K562 (cell line): ENCODE measurements around the gene HS6ST1. TPM values are rescaled to one million over a fixed set of nuclear protein-coding genes. Genes with fewer than 3 reads are reported as not detected.

Experiments
- CREM ChIP-seq: IDR thresholded peaks from 2 replicates; pipeline ENCODE4 v1.6.1; 2014; ENCODE audit warnings: antibody characterized with exemption, low read depth
- CXXC5 ChIP-seq: fragments of 250-450 bp; sonication (Bioruptor Pico); IDR thresholded peaks from 2 replicates; pipeline ENCODE4 v1.8.0; 2022; ENCODE audit warnings: inconsistent platforms, mild to moderate bottlenecking, moderate library complexity
- DMBX1 ChIP-seq: fragments of 250-450 bp; sonication (Bioruptor Pico); IDR thresholded peaks from 2 replicates; pipeline ENCODE4 v1.8.0; 2022; ENCODE audit warnings: inconsistent platforms, mild to moderate bottlenecking, moderate library complexity, borderline replicate concordance
- EGR1 ChIP-seq: fragments of 450-650 bp; conservative IDR thresholded peaks from 2 replicates; pipeline ENCODE4 v1.6.1; 2017; ENCODE audit warnings: mild to moderate bottlenecking
- FOXJ3 ChIP-seq: sonication (generic); formaldehyde crosslinking; IDR thresholded peaks from 2 replicates; pipeline ENCODE4 v1.4.0; 2020; ENCODE audit warnings: mild to moderate bottlenecking, missing genetic modification reagents
- GABPB2 ChIP-seq: fragments of 250-450 bp; sonication (Bioruptor Pico); conservative IDR thresholded peaks from 2 replicates; pipeline ENCODE4 v1.5.1; 2021; ENCODE audit warnings: mild to moderate bottlenecking
- GTF2E2 ChIP-seq: fragments of 200-800 bp; sonication (Bioruptor generic); IDR thresholded peaks from 2 replicates; pipeline ENCODE4 v1.6.1; 2016; ENCODE audit warnings: missing genetic modification characterization, missing compliant biosample characterization
- HNRNPH1 ChIP-seq: fragments of 200-400 bp; formaldehyde crosslinking; optimal IDR thresholded peaks from 2 replicates; pipeline ENCODE3; 2017; ENCODE audit warnings: low read depth, mild to moderate bottlenecking, low read length, moderate library complexity
- NCOA2 ChIP-seq, 2 experiments: fragments of 450-650 bp; IDR thresholded peaks; 2 replicates each; pipeline ENCODE4 v1.6.1; 2018; ENCODE audit warnings: mild to moderate bottlenecking in 2 of 2, moderate library complexity in 1 of 2; ENCODE audit not compliant: partially characterized antibody in 2 of 2
- POLR2B ChIP-seq: fragments of 450-650 bp; IDR thresholded peaks from 2 replicates; pipeline ENCODE4 v1.6.1; 2018; ENCODE audit warnings: low read depth; ENCODE audit not compliant: partially characterized antibody
- PRMT5 ChIP-seq: sonication (generic); formaldehyde crosslinking; IDR thresholded peaks from 2 replicates; pipeline ENCODE4 v1.5.0; 2020; ENCODE audit warnings: missing genetic modification reagents
- RAD21 ChIP-seq, 2 experiments: fragments of 250-450 bp in 1 of 2; fragments of 450-650 bp in 1 of 2; sonication (Bioruptor Pico) in 1 of 2; formaldehyde crosslinking in 1 of 2; IDR thresholded peaks in 1 of 2; conservative IDR thresholded peaks in 1 of 2; 2 replicates each; pipeline versions ENCODE4 v1.4.0 to v1.8.0; 2020 to 2022; ENCODE audit warnings: mild to moderate bottlenecking in 2 of 2, moderate library complexity in 1 of 2
- RB1 ChIP-seq: fragments of 450-650 bp; IDR thresholded peaks from 2 replicates; pipeline ENCODE4 v1.6.1; 2017; ENCODE audit warnings: low read depth, mild to moderate bottlenecking
- RBBP5 ChIP-seq: fragments of 200-600 bp; sonication (generic); IDR thresholded peaks from 2 replicates; pipeline ENCODE4 v1.6.1; 2012; ENCODE audit warnings: borderline replicate concordance, mild to moderate bottlenecking, low read length, control low read depth, inconsistent platforms; ENCODE audit not compliant: insufficient read depth, poor library complexity, severe bottlenecking
- TAL1 ChIP-seq: fragments of 450-650 bp; IDR thresholded peaks from 2 replicates; pipeline ENCODE4 v1.6.1; 2016; ENCODE audit warnings: mild to moderate bottlenecking
- TEAD4 ChIP-seq, 2 experiments: sonication (generic) in 1 of 2; formaldehyde crosslinking in 1 of 2; IDR thresholded peaks; 2 replicates each; pipeline versions ENCODE4 v1.6.1 to v1.8.0; 2012 to 2022; ENCODE audit warnings: borderline replicate concordance in 1 of 2, inconsistent platforms in 1 of 2, low read length in 1 of 2, mild to moderate bottlenecking in 1 of 2, missing genetic modification reagents in 1 of 2
- ZFX ChIP-seq: sonication (generic); formaldehyde crosslinking; IDR thresholded peaks from 2 replicates; pipeline ENCODE4 v1.8.0; 2022; ENCODE audit warnings: mild to moderate bottlenecking, missing genetic modification reagents, moderate library complexity
- ZNF57 ChIP-seq: fragments of 450-650 bp; formaldehyde crosslinking; IDR thresholded peaks from 2 replicates; pipeline ENCODE4 v1.4.0; 2020; ENCODE audit warnings: mild to moderate bottlenecking, moderate library complexity
- polyA plus RNA-seq, 8 experiments: library from polyadenylated mRNA; depleted of rRNA in 4 of 8; stranded (reverse) in 5 of 8; unstranded in 3 of 8; fragments of >200 nt; fragmentation: Nextera tagmentation in 2 of 8; fragmentation: Illumina TruSeq in 1 of 8; extraction: Ambion mirVana in 2 of 8; extraction: Trizol in 1 of 8; gene quantifications; 2 replicates each; pipeline versions ENCODE4 v1.2.1 to v1.2.3, GENCODE V29; 2011 to 2014; ENCODE audit warnings: inconsistent platforms in 1 of 8, missing spikeins in 1 of 8
- total RNA-seq, 7 experiments: library from RNA; depleted of rRNA in 6 of 7; stranded (reverse); fragments of >200 nt in 6 of 7; fragmentation: Illumina TruSeq in 2 of 7; extraction: Trizol in 2 of 7; gene quantifications; 2 replicates each; pipeline versions ENCODE4 v1.2.1 to v1.2.3, GENCODE V29; 2011 to 2021; ENCODE audit warnings: low replicate concordance in 1 of 7
- TF ChIP-seq, protein P1 (sequence below): IDR thresholded peaks from 2 replicates; pipeline ENCODE4 v1.6.1; 2016; ENCODE audit warnings: missing genetic modification characterization, missing compliant biosample characterization
- TF ChIP-seq, protein P2 (sequence below): sonication (generic); formaldehyde crosslinking; IDR thresholded peaks from 2 replicates; pipeline ENCODE4 v1.8.0; 2022; ENCODE audit warnings: mild to moderate bottlenecking, missing genetic modification reagents, borderline replicate concordance
- TF ChIP-seq, protein P3 (sequence below), 2 experiments: IDR thresholded peaks; 2 replicates each; pipeline ENCODE4 v1.6.1; 2011; ENCODE audit warnings: borderline replicate concordance in 1 of 2, control low read depth in 1 of 2, low read depth in 1 of 2, low read length in 1 of 2, mild to moderate bottlenecking in 1 of 2, mixed read lengths in 1 of 2, moderate library complexity in 1 of 2; ENCODE audit not compliant: insufficient read depth in 1 of 2, insufficient read length in 1 of 2, poor library complexity in 1 of 2, severe bottlenecking in 1 of 2; ENCODE audit errors: extremely low read depth in 1 of 2
- TF ChIP-seq, protein P4 (sequence below): sonication (generic); formaldehyde crosslinking; IDR thresholded peaks from 2 replicates; pipeline ENCODE4 v1.8.0; 2022; ENCODE audit warnings: missing genetic modification reagents, mild to moderate bottlenecking, borderline replicate concordance

The HS6ST1 gene
- total and polyA plus RNA-seq, 9 of the 15 experiments (the other 6 are each of a cell fraction or from before 2014, with no cell fraction given) = 0.06 to 7.4 (median 3.8) TPM

DNA sequence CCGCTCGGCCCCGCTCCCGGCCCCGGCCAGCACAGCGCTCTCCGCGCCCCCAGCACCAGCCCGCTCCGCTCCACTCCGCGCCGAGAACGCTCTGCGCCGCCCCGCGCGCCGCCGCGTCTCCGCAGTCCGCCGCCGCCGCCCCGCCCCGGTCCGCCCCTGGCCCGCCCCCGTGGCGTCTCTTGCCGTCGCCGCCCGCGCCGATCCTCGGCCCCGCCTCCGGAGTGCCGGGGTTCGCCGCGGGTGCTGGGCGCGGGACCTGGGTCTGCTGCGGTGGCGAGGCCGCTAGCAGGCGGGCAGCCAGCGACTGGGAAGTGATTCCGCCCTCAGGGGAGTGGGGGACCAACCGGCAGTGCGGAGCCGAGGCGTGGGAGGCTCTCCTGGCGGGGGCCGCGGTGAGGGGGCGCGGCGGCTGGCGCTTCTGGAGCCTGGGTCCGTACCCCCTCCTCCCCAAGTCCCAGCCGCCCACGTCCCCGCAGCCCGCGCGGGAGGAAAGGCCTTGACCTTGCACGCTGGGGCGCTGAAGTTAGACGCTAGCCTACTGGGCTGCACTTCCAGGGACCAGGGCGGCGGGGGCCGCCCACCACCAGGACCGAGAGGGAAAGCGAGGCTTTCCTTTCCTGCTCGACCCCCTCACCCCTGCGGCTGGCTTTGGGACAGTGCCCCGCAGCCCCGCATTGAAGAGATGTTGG, at the start of gene HS6ST1 (continued):
- TF ChIP-seq, protein P1, sequence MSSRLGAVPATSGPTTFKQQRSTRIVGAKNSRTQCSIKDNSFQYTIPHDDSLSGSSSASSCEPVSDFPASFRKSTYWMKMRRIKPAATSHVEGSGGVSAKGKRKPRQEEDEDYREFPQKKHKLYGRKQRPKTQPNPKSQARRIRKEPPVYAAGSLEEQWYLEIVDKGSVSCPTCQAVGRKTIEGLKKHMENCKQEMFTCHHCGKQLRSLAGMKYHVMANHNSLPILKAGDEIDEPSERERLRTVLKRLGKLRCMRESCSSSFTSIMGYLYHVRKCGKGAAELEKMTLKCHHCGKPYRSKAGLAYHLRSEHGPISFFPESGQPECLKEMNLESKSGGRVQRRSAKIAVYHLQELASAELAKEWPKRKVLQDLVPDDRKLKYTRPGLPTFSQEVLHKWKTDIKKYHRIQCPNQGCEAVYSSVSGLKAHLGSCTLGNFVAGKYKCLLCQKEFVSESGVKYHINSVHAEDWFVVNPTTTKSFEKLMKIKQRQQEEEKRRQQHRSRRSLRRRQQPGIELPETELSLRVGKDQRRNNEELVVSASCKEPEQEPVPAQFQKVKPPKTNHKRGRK (tag) = no peak
- TF ChIP-seq TEAD4 (IDR thresholded peaks at IDR 0.05; ENCODE audit: low read length) (no peak; the same call in 1 of the 2 replicates), TEAD4 (CRISPR knock-in tag; IDR thresholded peaks at IDR 0.05; ENCODE audit: borderline replicate concordance) (no peak), POLR2B (no peak), TAL1 (no peak), HNRNPH1 (no peak), FOXJ3 (CRISPR knock-in tag) (no peak), CXXC5 (CRISPR knock-in tag) (peak; percentile 84), NCOA2 (IDR thresholded peaks at IDR 0.05; ENCODE audit: partially characterized antibody in 2 of 2) (no peak), CREM (peak; percentile 2; the same call in 1 of the 2 replicates), DMBX1 (CRISPR knock-in tag) (no peak), PRMT5 (CRISPR knock-in tag) (no peak), ZNF57 (CRISPR knock-in tag) (no peak), EGR1 (peak; percentile 91), RBBP5 (no peak), GABPB2 (CRISPR knock-in tag) (no peak), RB1 (peak; percentile 62; the same call in 1 of the 2 replicates), ZFX (peak; percentile 52), RAD21 (CRISPR knock-in tag; conservative IDR thresholded peaks at IDR 0.05 in 1 of 2, IDR thresholded peaks at IDR 0.05 in 1 of 2) (no peak), GTF2E2 (tag) (no peak)
- TF ChIP-seq, protein P2, sequence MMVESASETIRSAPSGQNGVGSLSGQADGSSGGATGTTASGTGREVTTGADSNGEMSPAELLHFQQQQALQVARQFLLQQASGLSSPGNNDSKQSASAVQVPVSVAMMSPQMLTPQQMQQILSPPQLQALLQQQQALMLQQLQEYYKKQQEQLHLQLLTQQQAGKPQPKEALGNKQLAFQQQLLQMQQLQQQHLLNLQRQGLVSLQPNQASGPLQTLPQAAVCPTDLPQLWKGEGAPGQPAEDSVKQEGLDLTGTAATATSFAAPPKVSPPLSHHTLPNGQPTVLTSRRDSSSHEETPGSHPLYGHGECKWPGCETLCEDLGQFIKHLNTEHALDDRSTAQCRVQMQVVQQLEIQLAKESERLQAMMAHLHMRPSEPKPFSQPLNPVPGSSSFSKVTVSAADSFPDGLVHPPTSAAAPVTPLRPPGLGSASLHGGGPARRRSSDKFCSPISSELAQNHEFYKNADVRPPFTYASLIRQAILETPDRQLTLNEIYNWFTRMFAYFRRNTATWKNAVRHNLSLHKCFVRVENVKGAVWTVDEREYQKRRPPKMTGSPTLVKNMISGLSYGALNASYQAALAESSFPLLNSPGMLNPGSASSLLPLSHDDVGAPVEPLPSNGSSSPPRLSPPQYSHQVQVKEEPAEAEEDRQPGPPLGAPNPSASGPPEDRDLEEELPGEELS (CRISPR knock-in tag) = no peak
- TF ChIP-seq, protein P3, sequence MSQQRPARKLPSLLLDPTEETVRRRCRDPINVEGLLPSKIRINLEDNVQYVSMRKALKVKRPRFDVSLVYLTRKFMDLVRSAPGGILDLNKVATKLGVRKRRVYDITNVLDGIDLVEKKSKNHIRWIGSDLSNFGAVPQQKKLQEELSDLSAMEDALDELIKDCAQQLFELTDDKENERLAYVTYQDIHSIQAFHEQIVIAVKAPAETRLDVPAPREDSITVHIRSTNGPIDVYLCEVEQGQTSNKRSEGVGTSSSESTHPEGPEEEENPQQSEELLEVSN (IDR thresholded peaks at IDR 0.05; ENCODE audit: borderline replicate concordance in 1 of 2, extremely low read depth in 1 of 2, insufficient read depth in 1 of 2, insufficient read length in 1 of 2, low read depth in 1 of 2, low read length in 1 of 2, poor library complexity in 1 of 2, severe bottlenecking in 1 of 2) = peak; percentile 23 to 57
- TF ChIP-seq, protein P4, sequence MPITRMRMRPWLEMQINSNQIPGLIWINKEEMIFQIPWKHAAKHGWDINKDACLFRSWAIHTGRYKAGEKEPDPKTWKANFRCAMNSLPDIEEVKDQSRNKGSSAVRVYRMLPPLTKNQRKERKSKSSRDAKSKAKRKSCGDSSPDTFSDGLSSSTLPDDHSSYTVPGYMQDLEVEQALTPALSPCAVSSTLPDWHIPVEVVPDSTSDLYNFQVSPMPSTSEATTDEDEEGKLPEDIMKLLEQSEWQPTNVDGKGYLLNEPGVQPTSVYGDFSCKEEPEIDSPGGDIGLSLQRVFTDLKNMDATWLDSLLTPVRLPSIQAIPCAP = no peak
